GM19193 (cell line): ENCODE measurements around the gene EXOC3L4.

Experiments used
- POLR2A ChIP-seq: IDR thresholded peaks from 4 replicates; pipeline ENCODE4 v1.6.1; 2011; ENCODE audit not compliant: insufficient read depth, insufficient read length; ENCODE audit errors: extremely low read depth

Gene EXOC3L4

GRCh38 chr14:103129301-103130016 is 34.9 kb downstream of the EXOC3L4 start:
- TF ChIP-seq POLR2A: no peak

DNA sequence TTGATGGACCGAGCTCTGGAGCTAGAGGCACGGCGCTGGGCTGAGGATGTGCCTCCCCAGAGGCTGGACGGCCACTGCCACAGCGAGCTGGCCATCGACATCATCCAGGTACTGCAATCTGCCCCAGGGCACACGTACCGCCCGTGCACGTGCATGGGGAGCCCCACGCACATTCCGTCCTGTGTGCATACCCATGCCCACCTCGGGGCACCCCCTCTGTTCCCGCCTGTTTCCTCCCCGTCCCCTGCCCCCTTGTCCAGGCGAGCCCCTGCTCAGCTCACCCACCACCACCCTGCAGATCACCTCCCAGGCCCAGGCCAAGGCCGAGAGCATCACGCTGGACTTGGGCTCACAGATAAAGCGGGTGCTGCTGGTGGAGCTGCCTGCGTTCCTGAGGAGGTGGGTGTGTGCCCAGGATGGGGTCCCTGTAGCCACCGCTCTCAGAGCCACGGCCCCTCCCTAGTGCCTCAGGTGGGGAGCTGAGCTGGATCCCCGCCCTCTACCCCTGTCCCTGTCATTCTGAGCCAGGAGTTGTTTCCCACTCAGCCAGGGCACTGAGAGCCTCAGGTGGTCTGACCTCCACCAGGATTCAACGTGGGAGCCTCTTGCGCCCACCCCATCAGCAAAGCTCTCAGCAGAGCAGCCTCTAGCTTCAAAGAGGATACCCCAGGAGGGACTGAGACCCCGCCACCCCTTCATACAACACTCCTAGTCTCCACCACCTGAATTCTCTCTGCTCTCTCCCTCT is 35.7 kb downstream of the EXOC3L4 start:
- no peak for TF ChIP-seq POLR2A

DNA sequence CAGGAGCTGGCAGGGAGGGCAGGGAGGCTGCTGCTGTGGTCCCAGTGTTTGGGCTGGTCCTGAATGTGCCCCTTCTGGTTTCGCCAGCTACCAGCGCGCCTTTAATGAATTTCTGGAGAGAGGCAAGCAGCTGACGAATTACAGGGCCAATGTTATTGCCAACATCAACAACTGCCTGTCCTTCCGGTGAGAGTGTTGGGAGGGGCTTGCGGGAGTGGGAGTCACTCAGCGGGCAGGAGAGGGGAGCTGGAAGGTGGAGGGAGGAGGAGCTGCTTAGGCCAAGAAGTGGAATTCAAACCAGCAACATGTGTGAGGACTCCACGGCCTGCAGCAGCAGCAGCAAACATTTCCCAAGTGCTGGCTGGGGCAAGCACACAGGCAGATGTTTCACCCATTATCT is 36.4 kb downstream of the EXOC3L4 start:
- TF ChIP-seq POLR2A: no peak

DNA sequence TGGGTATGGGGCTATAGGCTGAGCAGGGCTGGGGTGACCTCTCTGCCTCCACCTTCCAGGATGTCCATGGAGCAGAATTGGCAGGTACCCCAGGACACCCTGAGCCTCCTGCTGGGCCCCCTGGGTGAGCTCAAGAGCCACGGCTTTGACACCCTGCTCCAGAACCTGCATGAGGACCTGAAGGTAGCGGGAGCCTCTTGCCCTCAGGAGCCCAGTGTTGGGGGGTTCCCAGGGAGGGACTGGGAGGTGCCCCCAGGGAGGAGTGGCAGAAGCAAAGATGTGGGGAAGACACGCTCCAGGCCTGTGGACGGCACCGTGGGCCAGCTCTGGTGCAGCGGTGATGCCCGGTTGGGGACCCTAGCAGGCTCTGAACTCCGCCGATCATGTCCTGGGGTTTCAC is 37.1 kb downstream of the EXOC3L4 start:
- TF ChIP-seq POLR2A: no peak

GRCh38 chr14:103132381-103133209 is 38.1 kb downstream of the EXOC3L4 start:
- TF ChIP-seq POLR2A: no peak

DNA sequence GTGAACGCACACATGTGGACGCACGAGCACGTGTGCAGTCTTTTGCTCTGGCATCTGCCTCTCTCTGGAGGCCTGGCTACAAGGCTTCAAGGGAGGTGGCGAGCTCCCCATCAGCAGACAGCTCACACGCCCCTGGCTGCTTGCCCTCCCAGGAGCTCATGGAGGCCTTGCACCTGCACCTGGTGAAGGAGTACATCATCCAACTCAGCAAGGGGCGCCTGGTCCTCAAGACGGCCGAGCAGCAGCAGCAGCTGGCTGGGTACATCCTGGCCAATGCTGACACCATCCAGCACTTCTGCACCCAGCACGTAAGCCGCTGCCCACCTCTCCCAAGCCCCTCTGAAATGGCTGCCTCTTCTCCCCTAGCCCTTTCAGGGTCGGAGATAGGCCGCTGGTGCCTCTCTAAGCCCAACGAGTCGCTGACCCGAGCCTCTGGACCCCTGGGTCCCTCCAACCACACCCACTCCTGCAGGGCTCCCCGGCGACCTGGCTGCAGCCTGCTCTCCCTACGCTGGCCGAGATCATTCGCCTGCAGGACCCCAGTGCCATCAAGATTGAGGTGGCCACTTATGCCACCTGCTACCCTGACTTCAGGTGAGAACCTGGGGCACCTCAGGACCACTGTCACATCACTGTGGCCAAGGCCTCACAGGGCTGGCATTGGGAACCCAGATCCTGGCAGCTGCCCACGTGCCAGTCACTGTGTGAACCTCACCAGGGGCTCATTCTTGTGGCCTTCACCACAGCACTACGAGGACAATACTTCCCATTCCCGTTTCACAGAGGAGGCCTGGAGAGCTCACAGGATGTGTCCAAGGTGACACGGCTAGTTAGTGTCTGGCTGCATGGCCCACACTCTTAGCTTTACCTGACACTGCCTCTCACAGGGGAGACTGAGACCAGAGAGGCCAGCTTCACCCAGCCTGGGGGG is 39.0 kb downstream of the EXOC3L4 start:
- no peak for TF ChIP-seq POLR2A

DNA sequence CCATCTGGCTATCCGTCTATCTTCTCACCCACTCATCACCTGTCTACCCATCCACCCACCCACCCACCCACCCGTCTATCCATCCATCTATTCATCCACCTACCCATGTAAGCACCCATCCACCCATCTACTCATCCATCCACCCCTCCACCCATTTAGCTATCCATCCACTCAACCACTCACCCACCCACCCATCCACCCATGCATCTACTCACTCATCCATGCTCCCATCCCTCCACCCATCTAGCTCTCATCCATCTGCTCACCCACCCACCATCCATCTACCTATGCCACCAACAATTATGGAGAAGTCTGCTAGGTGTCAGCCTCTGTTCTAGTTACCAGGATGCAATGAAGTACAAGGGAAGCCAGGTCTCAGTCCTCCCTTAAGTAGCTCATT is 39.9 kb downstream of the EXOC3L4 start:
- no peak for TF ChIP-seq POLR2A

DNA sequence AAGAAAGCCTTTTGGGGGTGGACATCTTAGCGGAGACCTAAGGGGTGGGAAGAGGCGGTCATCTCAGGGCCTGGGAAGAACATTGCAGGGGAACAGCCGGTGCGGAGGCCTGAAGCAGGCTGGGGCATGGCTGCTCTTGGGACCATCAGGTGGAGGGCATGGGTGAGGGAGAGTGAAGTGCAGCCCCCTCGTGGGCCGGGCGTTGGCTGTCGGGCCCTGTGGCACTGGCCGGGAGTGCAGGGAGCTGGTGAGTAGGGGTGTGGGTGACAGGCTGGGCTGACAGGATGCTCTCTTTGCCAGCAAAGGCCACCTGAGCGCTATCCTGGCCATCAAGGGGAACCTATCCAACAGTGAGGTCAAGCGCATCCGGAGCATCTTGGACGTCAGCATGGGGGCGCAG is 40.4 kb downstream of the EXOC3L4 start:
- no peak for TF ChIP-seq POLR2A

- TF ChIP-seq POLR2A: no peak
Observed at GRCh38 chr14:103135333-103136260, 41.1 kb downstream of the EXOC3L4 start.

DNA sequence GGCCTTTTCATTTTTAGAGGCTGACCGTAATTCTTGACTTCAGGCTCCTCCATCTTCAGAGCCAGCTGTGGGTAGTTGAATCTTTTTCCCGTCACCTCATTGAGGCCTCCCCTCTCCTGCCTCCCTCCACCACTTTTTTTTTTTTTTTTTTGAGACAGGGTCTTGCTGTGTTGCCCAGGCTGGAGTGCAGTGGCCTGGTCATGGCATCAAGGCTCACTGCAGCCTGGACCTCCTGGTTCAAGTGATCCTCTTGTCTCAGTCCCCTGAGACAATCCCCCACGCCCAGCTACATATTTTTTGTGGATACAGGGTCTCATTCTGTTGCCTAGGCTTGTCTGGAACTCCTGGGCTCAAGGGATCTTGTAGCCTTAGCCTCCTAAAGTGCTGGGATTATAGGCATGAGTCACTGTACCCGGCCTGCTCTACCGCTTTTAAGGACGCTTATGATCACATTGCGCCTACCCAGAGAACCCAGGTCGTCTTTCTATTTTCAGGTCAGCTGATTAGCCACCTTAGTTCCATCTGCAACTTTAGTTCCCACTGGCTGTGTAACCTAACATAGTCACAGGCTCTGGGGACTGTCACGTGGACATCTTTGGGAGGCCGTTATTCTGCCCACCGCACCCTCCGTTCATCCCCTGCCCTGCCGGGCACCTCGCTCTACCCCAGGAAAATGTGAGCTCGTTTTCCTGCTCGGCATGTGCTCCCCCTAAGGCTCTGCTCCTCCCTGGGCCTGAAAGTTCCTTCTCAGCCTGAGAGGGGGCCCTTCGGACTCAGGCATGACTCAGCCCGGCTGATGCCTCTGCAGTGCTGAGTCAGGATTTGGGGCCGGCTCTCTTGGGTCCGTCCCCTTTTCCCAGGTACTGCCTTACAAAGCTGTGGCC is 42.1 kb downstream of the EXOC3L4 start:
- no peak for TF ChIP-seq POLR2A

DNA sequence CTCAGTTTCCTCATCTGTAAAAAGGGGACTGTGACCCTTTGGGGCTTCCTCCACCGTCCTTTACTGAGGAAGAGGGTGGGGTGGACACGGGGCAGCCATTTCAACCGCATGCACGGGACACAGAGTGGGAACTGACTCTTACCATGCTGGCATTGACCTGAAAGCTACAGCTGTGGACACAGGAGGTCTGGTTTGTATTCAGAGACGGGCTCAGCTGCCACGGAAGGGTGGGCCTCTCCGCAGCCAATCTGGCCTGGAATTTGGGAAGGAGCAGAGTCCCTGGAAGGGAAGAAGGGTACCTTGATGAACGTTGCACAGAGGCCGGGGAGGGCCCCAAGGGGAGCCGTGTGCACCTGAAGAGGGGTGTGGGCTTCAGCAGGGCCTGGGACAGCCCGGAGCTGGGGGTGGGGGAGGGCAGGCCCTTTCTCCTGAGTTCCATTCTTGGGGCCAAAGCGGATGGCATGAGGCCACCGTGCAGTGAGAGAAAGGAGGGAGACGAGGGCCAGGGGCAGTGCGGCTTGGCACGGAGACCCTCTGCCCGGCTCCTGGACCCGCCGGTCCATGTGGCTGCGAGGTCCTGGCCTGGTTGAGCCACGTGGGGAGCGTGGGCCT is 43.3 kb downstream of the EXOC3L4 start:
- no peak for TF ChIP-seq POLR2A
